ENCODE measurements around the gene KLHL20. TPM values are rescaled to one million over a fixed set of nuclear protein-coding genes. Genes with fewer than 3 reads are reported as not detected.
"Not testable (repeated sequence)": the region's sequence is repeated elsewhere in the genome, so short reads cannot be mapped to it uniquely, and the experiment has no call there.

Gene KLHL20
- total and polyA plus RNA-seq, 7 experiments from 2014 or later = 25.5 to 40.9 (median 28.4) TPM

DNA sequence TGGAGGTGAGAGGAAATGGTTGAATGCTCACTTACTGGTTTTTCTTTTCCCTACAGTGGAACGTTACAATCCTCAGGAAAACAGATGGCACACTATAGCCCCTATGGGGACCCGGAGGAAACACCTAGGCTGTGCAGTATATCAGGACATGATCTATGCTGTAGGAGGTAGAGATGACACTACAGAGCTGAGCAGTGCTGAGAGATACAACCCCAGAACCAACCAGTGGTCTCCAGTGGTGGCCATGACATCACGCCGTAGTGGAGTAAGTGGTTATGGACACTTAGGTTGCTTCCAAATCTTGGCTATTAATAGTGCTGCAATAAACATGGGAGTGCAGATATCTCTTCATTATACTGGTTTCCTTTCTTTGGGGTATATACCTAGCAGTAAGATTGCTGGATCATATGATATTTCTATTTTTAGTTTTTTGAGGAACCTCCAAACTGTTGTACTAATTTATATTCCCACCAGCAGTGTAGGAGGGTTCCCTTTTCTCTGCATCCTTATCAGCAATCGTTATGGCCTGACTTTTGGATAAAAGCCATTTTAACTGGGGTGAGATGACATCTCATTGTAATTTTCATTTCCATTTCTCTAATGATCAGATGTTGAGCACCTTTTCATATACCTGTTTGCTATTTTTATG, 60.9 kb downstream of the KLHL20 start:
- H3K27ac Mint-ChIP-seq = peak overlapping the region in 6 of 9 donors; percentile 16 to 69 (median 46)
- CTCF ChIA-PET = no interaction called here

DNA sequence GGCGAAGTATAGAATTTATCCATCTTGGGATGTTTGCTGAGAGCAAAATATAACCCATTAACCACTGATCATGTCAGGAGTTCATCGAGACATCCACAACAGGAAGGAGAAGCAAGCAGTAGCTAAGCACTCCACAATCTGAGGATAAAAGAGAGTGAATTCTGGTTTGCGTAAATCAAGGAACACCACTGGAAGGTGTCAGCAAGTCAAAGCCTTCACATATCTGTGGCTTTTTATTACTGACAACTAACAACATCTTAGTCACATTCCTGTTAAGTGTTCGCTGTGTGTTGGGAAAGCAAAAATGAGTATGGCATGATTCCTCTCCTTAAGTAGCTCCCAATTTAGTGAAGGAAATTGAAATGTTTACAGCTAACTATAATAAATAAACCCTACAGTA, 65.2 kb downstream of the KLHL20 start:
- Mint-ChIP-seq H3K4me3 (no peak overlapping the region), H3K27me3 (no peaks in the 10 kb centered on the region), H3K9me3 (no peaks in the 10 kb centered on the region), H3K27ac (peak overlapping the region in 3 of 9 donors; percentile 20 to 34 (median 25)), H3K4me1 (peaks cover 0 to 19% (median 6%) of the 10 kb centered on the region in 7 donors), H3K36me3 (peaks cover 1 to 60% (median 43%) of the 10 kb centered on the region in 5 donors)
- Histone ChIP-seq H3K4me1 (ENCODE audit: control insufficient read depth in 2 of 2, insufficient read depth in 2 of 2, low read length in 2 of 2) (no peaks in the 10 kb centered on the region), H3K27ac (ENCODE audit: low read depth, low read length) (no peak overlapping the region), H3K4me3 (ENCODE audit: low read length) (no peak overlapping the region), H3K9me3 (ENCODE audit: control insufficient read depth in 2 of 3, low read length in 3 of 3) (no peaks in the 10 kb centered on the region), H3K36me3 (ENCODE audit: control insufficient read depth in 2 of 3, insufficient read depth in 3 of 3, low read length in 3 of 3) (peaks cover 0 to 66% (median 6%) of the 10 kb centered on the region in 3 experiments), H3K27me3 (ENCODE audit: control insufficient read depth in 2 of 2, insufficient read depth in 2 of 2, low read length in 2 of 2) (no peaks in the 10 kb centered on the region)
- POLR2A ChIA-PET = interaction anchor here (0.6 kb wide), 1 partner anchor 1744 kb away, joined by 3 read pairs; no protein-coding TSS in a partner anchor
- ATAC-seq = no peak
- no peak for DNase-seq
- CTCF ChIA-PET = interaction anchor here (0.6 kb wide), 1 partner anchor 75 kb away, joined by 3 read pairs; no protein-coding TSS in a partner anchor
- intact Hi-C loops (cut with micrococcal nuclease) = loop anchor here in 1 of 2 donors (5.0 kb wide), 1 partner anchor 348 kb away; no protein-coding TSS in a partner anchor

More for the DNA sequence above, 60.9 kb downstream of the KLHL20 start:
- no peaks in the 10 kb centered on the region for H3K9me3 ChIP-seq (ENCODE audit: control insufficient read depth in 2 of 3, low read length in 3 of 3)
- H3K4me3 ChIP-seq (ENCODE audit: low read length) = no peak overlapping the region
- Mint-ChIP-seq H3K36me3 (peaks cover 0 to 63% (median 40%) of the 10 kb centered on the region in 5 donors), H3K27me3 (no peaks in the 10 kb centered on the region), H3K9me3 (no peaks in the 10 kb centered on the region), H3K4me1 (peaks cover 0 to 19% (median 6%) of the 10 kb centered on the region in 7 donors), H3K4me3 (no peak overlapping the region)
- POLR2A ChIA-PET = no interaction called here
- peaks cover 0 to 46% (median 6%) of the 10 kb centered on the region in 3 experiments for H3K36me3 ChIP-seq (ENCODE audit: control insufficient read depth in 2 of 3, insufficient read depth in 3 of 3, low read length in 3 of 3)
- intact Hi-C loops (cut with micrococcal nuclease) = loop anchor here in 1 of 2 donors (5.0 kb wide), 1 partner anchor 343 kb away; no protein-coding TSS in a partner anchor
- H3K4me1 ChIP-seq (ENCODE audit: control insufficient read depth in 2 of 2, insufficient read depth in 2 of 2, low read length in 2 of 2) = no peaks in the 10 kb centered on the region
- no peak for DNase-seq
- no peak for ATAC-seq
- no peak overlapping the region for H3K27ac ChIP-seq (ENCODE audit: low read depth, low read length)
- no peaks in the 10 kb centered on the region for H3K27me3 ChIP-seq (ENCODE audit: control insufficient read depth in 2 of 2, insufficient read depth in 2 of 2, low read length in 2 of 2)

- H3K36me3 Mint-ChIP-seq = peaks cover 7 to 39% (median 13%) of the 10 kb centered on the region in 5 donors
Measured at GRCh38 chr1:173784997-173785396, 70.2 kb downstream of the KLHL20 start.

DNA sequence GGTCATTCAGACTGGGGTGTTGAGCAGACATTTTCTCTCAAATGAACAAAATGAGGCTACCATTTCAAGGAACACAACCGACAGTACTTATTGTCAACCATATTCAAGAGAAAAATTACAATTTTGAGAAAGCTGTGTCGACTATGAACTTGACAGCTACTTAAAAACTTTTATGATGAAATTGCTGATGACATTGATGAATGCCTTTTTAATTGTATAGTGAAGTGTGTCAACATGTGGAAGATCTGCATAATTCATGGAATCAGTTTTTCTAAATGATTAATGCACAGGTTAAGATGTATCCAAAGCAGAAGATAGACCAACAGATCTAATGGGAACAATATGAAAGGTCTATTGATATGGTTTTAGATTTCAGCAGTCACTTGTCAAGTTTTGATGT, 75.1 kb downstream of the KLHL20 start:
- H3K4me3 ChIP-seq (ENCODE audit: low read length) = no peak overlapping the region
- H3K27me3 ChIP-seq (ENCODE audit: control insufficient read depth in 2 of 2, insufficient read depth in 2 of 2, low read length in 2 of 2) = no peaks in the 10 kb centered on the region
- Mint-ChIP-seq H3K4me3 (no peak overlapping the region), H3K9me3 (no peaks in the 10 kb centered on the region), H3K27ac (peak overlapping the region in 3 of 9 donors; percentile 1 to 43 (median 4)), H3K27me3 (no peaks in the 10 kb centered on the region), H3K36me3 (peaks cover 4 to 27% (median 12%) of the 10 kb centered on the region in 5 donors), H3K4me1 (peaks cover 0 to 5% (median 0%) of the 10 kb centered on the region in 7 donors)
- POLR2A ChIA-PET = no interaction called here
- ATAC-seq (no peak), DNase-seq (no peak)
- no peaks in the 10 kb centered on the region for H3K9me3 ChIP-seq (ENCODE audit: control insufficient read depth in 2 of 3, low read length in 3 of 3)
- H3K36me3 ChIP-seq (ENCODE audit: control insufficient read depth in 2 of 3, insufficient read depth in 3 of 3, low read length in 3 of 3) = peaks cover 0 to 18% (median 5%) of the 10 kb centered on the region in 3 experiments
- CTCF ChIA-PET = no interaction called here
- H3K27ac ChIP-seq (ENCODE audit: low read depth, low read length) = no peak overlapping the region
- H3K4me1 ChIP-seq (ENCODE audit: control insufficient read depth in 2 of 2, insufficient read depth in 2 of 2, low read length in 2 of 2) = no peaks in the 10 kb centered on the region
- intact Hi-C loops (cut with micrococcal nuclease) = no loop called here

More at GRCh38 chr1:173784997-173785396, 70.2 kb downstream of the KLHL20 start:
- Histone ChIP-seq H3K4me1 (ENCODE audit: control insufficient read depth in 2 of 2, insufficient read depth in 2 of 2, low read length in 2 of 2) (no peaks in the 10 kb centered on the region), H3K27me3 (ENCODE audit: control insufficient read depth in 2 of 2, insufficient read depth in 2 of 2, low read length in 2 of 2) (no peaks in the 10 kb centered on the region), H3K9me3 (ENCODE audit: control insufficient read depth in 2 of 3, low read length in 3 of 3) (no peaks in the 10 kb centered on the region), H3K36me3 (ENCODE audit: control insufficient read depth in 2 of 3, insufficient read depth in 3 of 3, low read length in 3 of 3) (peaks cover 0 to 56% (median 5%) of the 10 kb centered on the region in 3 experiments), H3K4me3 (ENCODE audit: low read length) (no peak overlapping the region), H3K27ac (ENCODE audit: low read depth, low read length) (no peak overlapping the region)
- no peak for DNase-seq
- intact Hi-C loops (cut with micrococcal nuclease) = no loop called here
- H3K4me3 Mint-ChIP-seq = no peak overlapping the region
- POLR2A ChIA-PET = no interaction called here
- no peaks in the 10 kb centered on the region for H3K27me3 Mint-ChIP-seq
- H3K27ac Mint-ChIP-seq = peak overlapping the region in 3 of 9 donors; percentile 1 to 25 (median 7)
- no peaks in the 10 kb centered on the region for H3K4me1 Mint-ChIP-seq
- no peaks in the 10 kb centered on the region for H3K9me3 Mint-ChIP-seq
- CTCF ChIA-PET = no interaction called here
- ATAC-seq = no peak

GRCh38 chr1:173798078-173798477, 83.3 kb downstream of the KLHL20 start:
- Mint-ChIP-seq H3K36me3 (peaks cover 0 to 30% (median 0%) of the 10 kb centered on the region in 5 donors), H3K9me3 (peaks cover 0 to 4% (median 0%) of the 10 kb centered on the region in 11 donors), H3K27me3 (no peaks in the 10 kb centered on the region), H3K27ac (no peak overlapping the region), H3K4me3 (no peak overlapping the region), H3K4me1 (no peaks in the 10 kb centered on the region)
- no peaks in the 10 kb centered on the region for H3K27me3 ChIP-seq (ENCODE audit: control insufficient read depth in 2 of 2, insufficient read depth in 2 of 2, low read length in 2 of 2)
- intact Hi-C loops (cut with micrococcal nuclease) = no loop called here
- DNase-seq (no peak), ATAC-seq (no peak)
- H3K4me1 ChIP-seq (ENCODE audit: control insufficient read depth in 2 of 2, insufficient read depth in 2 of 2, low read length in 2 of 2) = no peaks in the 10 kb centered on the region
- peaks cover 0 to 6% (median 0%) of the 10 kb centered on the region in 3 experiments for H3K36me3 ChIP-seq (ENCODE audit: control insufficient read depth in 2 of 3, insufficient read depth in 3 of 3, low read length in 3 of 3)
- CTCF ChIA-PET = no interaction called here
- no peak overlapping the region for H3K4me3 ChIP-seq (ENCODE audit: low read length)
- H3K27ac ChIP-seq (ENCODE audit: low read depth, low read length) = no peak overlapping the region
- H3K9me3 ChIP-seq (ENCODE audit: control insufficient read depth in 2 of 3, low read length in 3 of 3) = no peaks in the 10 kb centered on the region
- POLR2A ChIA-PET = no interaction called here

GRCh38 chr1:173799995-173800394, 85.2 kb downstream of the KLHL20 start:
- H3K4me1 ChIP-seq (ENCODE audit: control insufficient read depth in 2 of 2, insufficient read depth in 2 of 2, low read length in 2 of 2); POLR2A ChIA-PET; H3K9me3 Mint-ChIP-seq; H3K27me3 ChIP-seq (ENCODE audit: control insufficient read depth in 2 of 2, insufficient read depth in 2 of 2, low read length in 2 of 2); H3K9me3 ChIP-seq (ENCODE audit: control insufficient read depth in 2 of 3, low read length in 3 of 3); H3K4me3 Mint-ChIP-seq; DNase-seq; intact Hi-C loops (cut with micrococcal nuclease); ATAC-seq; H3K27me3 Mint-ChIP-seq; H3K27ac Mint-ChIP-seq; H3K27ac ChIP-seq (ENCODE audit: low read depth, low read length); CTCF ChIA-PET; H3K4me1 Mint-ChIP-seq; H3K4me3 ChIP-seq (ENCODE audit: low read length): not testable (repeated sequence)
- peaks cover 0 to 28% (median 9%) of the 10 kb centered on the region in 5 donors for H3K36me3 Mint-ChIP-seq
- peaks cover 0 to 10% (median 3%) of the 10 kb centered on the region in 3 experiments for H3K36me3 ChIP-seq (ENCODE audit: control insufficient read depth in 2 of 3, insufficient read depth in 3 of 3, low read length in 3 of 3)
